ENCODE measurements around the gene PEMT. TPM values are rescaled to one million over a fixed set of nuclear protein-coding genes. Genes with fewer than 3 reads are reported as not detected.

Gene PEMT
- total and polyA plus RNA-seq, 2 of the 8 experiments (the other 6 are each of a cell fraction or from before 2014, with no cell fraction given) = 42.0 to 118 TPM

DNA sequence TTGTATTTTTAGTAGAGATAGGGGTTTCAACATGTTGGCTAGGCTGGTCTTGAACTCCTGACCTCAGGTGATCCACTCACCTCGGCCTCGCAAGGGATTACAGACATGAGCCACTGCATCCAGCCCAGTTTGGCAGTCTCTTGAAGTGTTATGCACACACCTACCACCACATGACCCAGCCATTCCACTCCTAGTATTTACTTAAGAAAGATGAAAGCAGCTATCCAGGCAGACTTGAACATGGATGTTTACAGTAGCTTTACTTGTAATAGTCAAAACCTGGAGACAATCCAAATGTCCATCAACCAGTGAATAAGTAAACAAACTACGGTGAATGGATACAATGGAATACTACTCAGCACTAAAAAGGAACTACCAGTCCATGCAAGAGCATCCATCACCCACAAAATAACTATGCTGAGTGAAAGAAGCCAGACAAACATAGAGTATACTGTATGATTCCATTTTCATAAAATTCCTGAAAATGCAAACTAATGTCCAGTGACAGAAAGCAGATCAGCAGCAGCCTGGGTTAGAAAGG, 57.5 kb downstream of the PEMT start:
- WGBS, 2 experiments (ENCODE audit: extremely low coverage in 1 of 2, insufficient coverage in 1 of 2, insufficient read length in 1 of 2, insufficient replicate concordance in 2 of 2, low coverage in 1 of 2, low lambda C conversion rate in 2 of 2, missing lambda C conversion rate in 1 of 2) = 91% methylated on average over 3 of the region's 3 CpGs; no CpG with 5 or more reads in 1 of the 2 experiments
- TF ChIP-seq RBBP5 (IDR thresholded peaks at IDR 0.05; ENCODE audit: borderline replicate concordance, low read depth, low read length) (no peak), BACH1 (IDR thresholded peaks at IDR 0.05; ENCODE audit: low read length) (no peak), SIRT6 (IDR thresholded peaks at IDR 0.05; ENCODE audit: low read length) (no peak), SIX5 (IDR thresholded peaks at IDR 0.05; ENCODE audit: low read depth, low read length) (no peak), NANOG (IDR thresholded peaks at IDR 0.05; ENCODE audit: insufficient read depth, low read depth, low read length, poor library complexity, severe bottlenecking) (no peak), SP1 (IDR thresholded peaks at IDR 0.05; ENCODE audit: low read depth, low read length) (no peak), TCF12 (IDR thresholded peaks at IDR 0.05; ENCODE audit: low read depth, low read length) (no peak), ASH2L (IDR thresholded peaks at IDR 0.05; ENCODE audit: low read length) (no peak)
- TF ChIP-seq, protein P1, sequence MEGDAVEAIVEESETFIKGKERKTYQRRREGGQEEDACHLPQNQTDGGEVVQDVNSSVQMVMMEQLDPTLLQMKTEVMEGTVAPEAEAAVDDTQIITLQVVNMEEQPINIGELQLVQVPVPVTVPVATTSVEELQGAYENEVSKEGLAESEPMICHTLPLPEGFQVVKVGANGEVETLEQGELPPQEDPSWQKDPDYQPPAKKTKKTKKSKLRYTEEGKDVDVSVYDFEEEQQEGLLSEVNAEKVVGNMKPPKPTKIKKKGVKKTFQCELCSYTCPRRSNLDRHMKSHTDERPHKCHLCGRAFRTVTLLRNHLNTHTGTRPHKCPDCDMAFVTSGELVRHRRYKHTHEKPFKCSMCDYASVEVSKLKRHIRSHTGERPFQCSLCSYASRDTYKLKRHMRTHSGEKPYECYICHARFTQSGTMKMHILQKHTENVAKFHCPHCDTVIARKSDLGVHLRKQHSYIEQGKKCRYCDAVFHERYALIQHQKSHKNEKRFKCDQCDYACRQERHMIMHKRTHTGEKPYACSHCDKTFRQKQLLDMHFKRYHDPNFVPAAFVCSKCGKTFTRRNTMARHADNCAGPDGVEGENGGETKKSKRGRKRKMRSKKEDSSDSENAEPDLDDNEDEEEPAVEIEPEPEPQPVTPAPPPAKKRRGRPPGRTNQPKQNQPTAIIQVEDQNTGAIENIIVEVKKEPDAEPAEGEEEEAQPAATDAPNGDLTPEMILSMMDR (IDR thresholded peaks at IDR 0.05; ENCODE audit: control extremely low read depth in 1 of 3, insufficient read depth in 1 of 3, low read depth in 1 of 3, low read length in 3 of 3) = no peak
- TF ChIP-seq, protein P2, sequence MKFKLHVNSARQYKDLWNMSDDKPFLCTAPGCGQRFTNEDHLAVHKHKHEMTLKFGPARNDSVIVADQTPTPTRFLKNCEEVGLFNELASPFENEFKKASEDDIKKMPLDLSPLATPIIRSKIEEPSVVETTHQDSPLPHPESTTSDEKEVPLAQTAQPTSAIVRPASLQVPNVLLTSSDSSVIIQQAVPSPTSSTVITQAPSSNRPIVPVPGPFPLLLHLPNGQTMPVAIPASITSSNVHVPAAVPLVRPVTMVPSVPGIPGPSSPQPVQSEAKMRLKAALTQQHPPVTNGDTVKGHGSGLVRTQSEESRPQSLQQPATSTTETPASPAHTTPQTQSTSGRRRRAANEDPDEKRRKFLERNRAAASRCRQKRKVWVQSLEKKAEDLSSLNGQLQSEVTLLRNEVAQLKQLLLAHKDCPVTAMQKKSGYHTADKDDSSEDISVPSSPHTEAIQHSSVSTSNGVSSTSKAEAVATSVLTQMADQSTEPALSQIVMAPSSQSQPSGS (IDR thresholded peaks at IDR 0.05; ENCODE audit: low read length) = no peak

More for the DNA sequence above, 57.5 kb downstream of the PEMT start:
- H2AFZ ChIP-seq (ENCODE audit: low read length) = no peak overlapping the region
- no peaks in the 10 kb centered on the region for H3K23me2 ChIP-seq (ENCODE audit: low read depth, low read length)
- no peak overlapping the region for H3K4me2 ChIP-seq (ENCODE audit: insufficient read depth in 1 of 2, low read depth in 2 of 2, low read length in 2 of 2)
- no peaks in the 10 kb centered on the region for H3K27me3 ChIP-seq (replicated peaks in 1 of 4; ENCODE audit: control insufficient read depth in 3 of 4, extremely low read depth in 1 of 4, insufficient read depth in 3 of 4, low read length in 3 of 4)
- no peaks in the 10 kb centered on the region for H3K4me1 ChIP-seq (replicated peaks in 1 of 4; ENCODE audit: control insufficient read depth in 3 of 4, insufficient read depth in 4 of 4, low read length in 3 of 4)
- no peak overlapping the region for H4K5ac ChIP-seq (ENCODE audit: insufficient read length, low read depth, low read length)
- H3K18ac ChIP-seq (ENCODE audit: extremely low read depth, low read length) = no peak overlapping the region
- no peak overlapping the region for H2AK5ac ChIP-seq (ENCODE audit: low read depth, low read length)
- H3K9me3 ChIP-seq (ENCODE audit: insufficient read depth in 2 of 2, low read depth in 1 of 2, low read length in 1 of 2) = no peaks in the 10 kb centered on the region
- no peak overlapping the region for H2BK20ac ChIP-seq (ENCODE audit: low read length)
- no peaks in the 10 kb centered on the region for H3K79me1 ChIP-seq (ENCODE audit: low read depth, low read length)
- no peak overlapping the region for H2BK12ac ChIP-seq (ENCODE audit: low read depth, low read length)
- H4K91ac ChIP-seq (replicated peaks; ENCODE audit: insufficient read length, low read length) = no peak overlapping the region
- no peaks in the 10 kb centered on the region for H4K20me1 ChIP-seq (replicated peaks in 1 of 2; ENCODE audit: control insufficient read depth in 1 of 2, insufficient read depth in 2 of 2, low read length in 2 of 2)
- H3K36me3 ChIP-seq (ENCODE audit: control insufficient read depth in 2 of 4, insufficient read depth in 4 of 4, low read length in 3 of 4) = no peaks in the 10 kb centered on the region
- no peak overlapping the region for H3K27ac ChIP-seq (ENCODE audit: low read depth, low read length)
- no peak overlapping the region for H2BK15ac ChIP-seq (ENCODE audit: low read length)
- no peak overlapping the region for H2BK120ac ChIP-seq (replicated peaks; ENCODE audit: low read depth, low read length)
- DNase-seq (ENCODE audit: low read depth in 1 of 2, low spot score in 2 of 2) = no peak
- H3K79me2 ChIP-seq (ENCODE audit: control insufficient read depth in 1 of 2, insufficient read depth in 2 of 2, low read length in 2 of 2) = no peaks in the 10 kb centered on the region
- H3K14ac ChIP-seq (ENCODE audit: insufficient read length) = no peak overlapping the region
- no peak overlapping the region for H3K4ac ChIP-seq (replicated peaks; ENCODE audit: insufficient read length, low read depth, low read length)
- POLR2A ChIA-PET (ENCODE audit: partially characterized antibody) = interaction anchor here (1.3 kb wide), 1 partner anchor 11 kb away, joined by 3 read pairs; no protein-coding TSS in a partner anchor
- no peak overlapping the region for H3K56ac ChIP-seq (replicated peaks; ENCODE audit: insufficient read length, low read depth, low read length)
- H3K23ac ChIP-seq (ENCODE audit: insufficient read length) = no peak overlapping the region
- H2BK5ac ChIP-seq (ENCODE audit: low read depth, low read length) = no peak overlapping the region
- H4K8ac ChIP-seq (ENCODE audit: extremely low read depth, insufficient read depth, low read length) = no peak overlapping the region
- H3K4me3 ChIP-seq (ENCODE audit: extremely low read depth in 1 of 4, insufficient read depth in 2 of 4, low read depth in 3 of 4, low read length in 4 of 4) = no peak overlapping the region
- H3K9ac ChIP-seq (replicated peaks in 1 of 4; ENCODE audit: extremely low read depth in 1 of 4, low read depth in 3 of 4, low read length in 3 of 4) = no peak overlapping the region
- CTCF ChIA-PET (ENCODE audit: partially characterized antibody) = interaction anchor here (0.9 to 1.2 kb wide), 3 partner anchors 10 to 177 kb away, joined by 3 to 4 read pairs (median 3); no protein-coding TSS in a partner anchor
- FAIRE-seq = no peak

Measured in H1 (cell line).